NT2/D1 (cell line): ENCODE results near the gene SOCS3.

ENCODE experiments used
- SUZ12 ChIP-seq: IDR thresholded peaks from 2 replicates; pipeline ENCODE4 v1.6.1; 2011; ENCODE audit not compliant: insufficient read length, insufficient read depth; ENCODE audit errors: extremely low read depth
- ZNF274 ChIP-seq: IDR thresholded peaks from 2 replicates; pipeline ENCODE4 v1.6.1; 2011; ENCODE audit warnings: mild to moderate bottlenecking, low read depth, low read length

DNA sequence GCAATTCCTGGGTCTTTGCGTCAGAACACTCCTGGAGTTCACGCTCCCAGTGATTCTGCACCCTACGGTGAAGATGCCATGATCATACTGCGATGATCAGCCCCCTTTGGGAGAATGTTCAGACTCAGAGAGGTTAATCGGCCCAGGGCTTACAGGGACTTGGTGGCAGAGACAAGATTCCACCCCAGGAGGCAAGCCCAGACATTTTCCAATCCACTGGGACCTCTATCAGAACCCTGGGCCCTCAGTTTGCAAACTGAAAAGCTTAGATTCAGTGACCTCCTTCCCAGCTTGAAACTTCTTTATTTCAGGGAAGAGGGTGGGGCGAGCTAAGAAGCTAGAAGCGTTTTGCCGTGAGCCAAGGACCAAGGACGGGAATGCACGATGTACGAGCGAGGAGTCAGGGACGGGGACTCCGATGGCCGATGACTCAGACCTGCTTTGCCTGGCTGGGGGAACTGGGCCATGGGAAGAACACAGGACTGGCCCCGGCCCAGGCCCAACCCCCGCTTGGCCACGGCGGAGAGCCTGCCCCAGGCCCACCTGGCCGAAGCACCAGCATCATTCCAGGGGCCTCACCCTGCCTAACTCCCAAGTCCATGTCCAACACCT is 34.7 kb downstream of the SOCS3 start:
- TF ChIP-seq ZNF274, result no peak
- TF ChIP-seq SUZ12, result no peak
